ENCODE data around the gene MBNL2. TPM values are rescaled to one million over a fixed set of nuclear protein-coding genes. Genes with fewer than 3 reads are reported as not detected.
"Not testable (repeated sequence)": the region's sequence is repeated elsewhere in the genome, so short reads cannot be mapped to it uniquely, and the experiment has no call there.

The MBNL2 gene
- total RNA-seq, 1 experiment from 2014 or later, result 0.17 TPM

GRCh38 chr13:97205982-97206381 lies 16.2 kb upstream of the MBNL2 start:
- Mint-ChIP-seq H3K27me3 (ENCODE audit: low read depth) (peaks cover 79% of the 10 kb centered on the region), H3K4me1 (no peaks in the 10 kb centered on the region), H3K4me3 (no peak overlapping the region), H3K27ac (no peak overlapping the region), H3K9me3 (peaks cover 5 to 6% of the 10 kb centered on the region in 2 experiments; a peak in 4 of 5 replicates), H3K36me3 (ENCODE audit: insufficient read depth in 1 of 3, low read depth in 3 of 3) (peaks cover 0 to 2% (median 0%) of the 10 kb centered on the region in 3 experiments; a peak in 1 of 7 replicates)
- no peaks in the 10 kb centered on the region for H3K79me1 ChIP-seq (ENCODE audit: insufficient read depth, low read depth, low read length, poor library complexity, severe bottlenecking)
- no peak overlapping the region for H3K4me2 ChIP-seq (ENCODE audit: insufficient read depth, insufficient read length, low read length)
- no peaks in the 10 kb centered on the region for H3K4me1 ChIP-seq (ENCODE audit: insufficient read depth, low read length)
- no peak overlapping the region for H3K56ac ChIP-seq (ENCODE audit: insufficient read length, low read depth, low read length)
- H3K23me2 ChIP-seq (ENCODE audit: insufficient read length, low read depth, low read length, poor library complexity, severe bottlenecking), result no peaks in the 10 kb centered on the region
- H3K27ac ChIP-seq (ENCODE audit: insufficient read length, low read depth, low read length), result no peak overlapping the region
- H4K8ac ChIP-seq (replicated peaks; ENCODE audit: insufficient read length, low read depth, low read length), result no peak overlapping the region
- no peak for TF ChIP-seq CTCF (conservative IDR thresholded peaks at IDR 0.05)
- H3K79me2 ChIP-seq (ENCODE audit: insufficient read depth, low read length), result no peaks in the 10 kb centered on the region
- no peak overlapping the region for H3K14ac ChIP-seq (ENCODE audit: insufficient read depth, low read length)
- H2BK5ac ChIP-seq (ENCODE audit: insufficient read length, low read length), result no peak overlapping the region
- H4K20me1 ChIP-seq (ENCODE audit: control insufficient read depth, insufficient read depth, insufficient read length), result no peaks in the 10 kb centered on the region
- no peak overlapping the region for H2AFZ ChIP-seq (ENCODE audit: low read length)
- H3K23ac ChIP-seq (ENCODE audit: insufficient read length, low read depth, low read length), result no peak overlapping the region
- no peaks in the 10 kb centered on the region for H3K9me3 ChIP-seq (ENCODE audit: control insufficient read depth, low read depth, low read length)
- no peak overlapping the region for H3K18ac ChIP-seq (ENCODE audit: insufficient read length, low read depth, low read length)
- H4K5ac ChIP-seq (ENCODE audit: insufficient read length, low read depth, low read length), result no peak overlapping the region
- H3T11ph ChIP-seq (ENCODE audit: low read length), result no peak overlapping the region
- no CpG with 5 or more reads among the region's 3 CpGs for WGBS (ENCODE audit: extremely low coverage, insufficient read length, low lambda C conversion rate)
- no peak overlapping the region for H2BK20ac ChIP-seq (ENCODE audit: low read depth, low read length, poor library complexity, severe bottlenecking)
- H2BK15ac ChIP-seq (ENCODE audit: low read depth, low read length), result no peak overlapping the region
- H2BK120ac ChIP-seq (ENCODE audit: low read depth, low read length, poor library complexity, severe bottlenecking), result no peak overlapping the region
- H4K91ac ChIP-seq (ENCODE audit: insufficient read length, low read depth, low read length), result no peak overlapping the region
- H2BK12ac ChIP-seq (ENCODE audit: insufficient read length, low read depth, low read length), result no peak overlapping the region
- H3K9ac ChIP-seq (ENCODE audit: extremely low read depth, insufficient read length, low read length), result no peak overlapping the region
- no peak for DNase-seq
- no peak overlapping the region for H3K4ac ChIP-seq (ENCODE audit: low read depth, low read length)
- no peaks in the 10 kb centered on the region for H3K27me3 ChIP-seq (ENCODE audit: insufficient read depth, low read length)
- H2AK5ac ChIP-seq (ENCODE audit: insufficient read length, low read length), result no peak overlapping the region

GRCh38 chr13:97207252-97207651 lies 14.9 kb upstream of the MBNL2 start:
- H3K23ac ChIP-seq (ENCODE audit: insufficient read length, low read depth, low read length); H2BK120ac ChIP-seq (ENCODE audit: low read depth, low read length, poor library complexity, severe bottlenecking); H2AK5ac ChIP-seq (ENCODE audit: insufficient read length, low read length); H3K4me2 ChIP-seq (ENCODE audit: insufficient read depth, insufficient read length, low read length); H4K91ac ChIP-seq (ENCODE audit: insufficient read length, low read depth, low read length); H2BK5ac ChIP-seq (ENCODE audit: insufficient read length, low read length); H2BK20ac ChIP-seq (ENCODE audit: low read depth, low read length, poor library complexity, severe bottlenecking); H3K79me2 ChIP-seq (ENCODE audit: insufficient read depth, low read length); H4K20me1 ChIP-seq (ENCODE audit: control insufficient read depth, insufficient read depth, insufficient read length); H3K18ac ChIP-seq (ENCODE audit: insufficient read length, low read depth, low read length); H3K56ac ChIP-seq (ENCODE audit: insufficient read length, low read depth, low read length); H3K9me3 ChIP-seq (ENCODE audit: control insufficient read depth, low read depth, low read length); H3K23me2 ChIP-seq (ENCODE audit: insufficient read length, low read depth, low read length, poor library complexity, severe bottlenecking); H3K36me3 Mint-ChIP-seq (ENCODE audit: insufficient read depth in 1 of 3, low read depth in 3 of 3); H2BK15ac ChIP-seq (ENCODE audit: low read depth, low read length); H3K9me3 Mint-ChIP-seq; H3K14ac ChIP-seq (ENCODE audit: insufficient read depth, low read length); H3K27ac ChIP-seq (ENCODE audit: insufficient read length, low read depth, low read length); H3K27ac Mint-ChIP-seq; DNase-seq; H3K4ac ChIP-seq (ENCODE audit: low read depth, low read length); H4K5ac ChIP-seq (ENCODE audit: insufficient read length, low read depth, low read length); H3K27me3 ChIP-seq (ENCODE audit: insufficient read depth, low read length); H3K4me1 Mint-ChIP-seq; H2AFZ ChIP-seq (ENCODE audit: low read length); H3K4me1 ChIP-seq (ENCODE audit: insufficient read depth, low read length); H3T11ph ChIP-seq (ENCODE audit: low read length); H3K79me1 ChIP-seq (ENCODE audit: insufficient read depth, low read depth, low read length, poor library complexity, severe bottlenecking); H2BK12ac ChIP-seq (ENCODE audit: insufficient read length, low read depth, low read length); H4K8ac ChIP-seq (replicated peaks; ENCODE audit: insufficient read length, low read depth, low read length); H3K4me3 Mint-ChIP-seq; H3K9ac ChIP-seq (ENCODE audit: extremely low read depth, insufficient read length, low read length): not testable (repeated sequence)
- WGBS (ENCODE audit: extremely low coverage, insufficient read length, low lambda C conversion rate), result no CpG with 5 or more reads among the region's 3 CpGs
- H3K27me3 Mint-ChIP-seq (ENCODE audit: low read depth), result peaks cover 80% of the 10 kb centered on the region

All from H9 (cell line).